ENCODE data around the gene ZNF221.
"Not testable (repeated sequence)": the region's sequence is repeated elsewhere in the genome, so short reads cannot be mapped to it uniquely, and the experiment has no call there.

ZNF221 gene

GRCh38 chr19:43950834-43951645 lies at the start of gene ZNF221:
Gene ZNF221, plus strand, starts transcription at chr19:43951228. Its CDS starts 11,499 bp downstream, at chr19:43962727.
- DNase-seq, result peak; percentile 81

GRCh38 chr19:43901395-43902390 lies 49.3 kb upstream of the ZNF221 start:
- peak; percentile 58 for DNase-seq

GRCh38 chr19:43902399-43902798 lies 48.6 kb upstream of the ZNF221 start:
- DNase-seq, result no peak

GRCh38 chr19:43905897-43906296 lies 45.1 kb upstream of the ZNF221 start:
- DNase-seq, result no peak

- DNase-seq, result no peak
Measured at GRCh38 chr19:43906774-43907173, 44.3 kb upstream of the ZNF221 start.

GRCh38 chr19:43908659-43909058 lies 42.4 kb upstream of the ZNF221 start:
- no peak for DNase-seq

- no peak for DNase-seq
Measured at GRCh38 chr19:43910884-43911283, 40.1 kb upstream of the ZNF221 start.

GRCh38 chr19:43913383-43913782 lies 37.6 kb upstream of the ZNF221 start:
- DNase-seq, result no peak

- DNase-seq, result no peak
Measured at GRCh38 chr19:43914051-43914450, 37.0 kb upstream of the ZNF221 start.

GRCh38 chr19:43923875-43924274 lies 27.2 kb upstream of the ZNF221 start:
- DNase-seq, result no peak

GRCh38 chr19:43928820-43929219 lies 22.2 kb upstream of the ZNF221 start:
- DNase-seq, result no peak

GRCh38 chr19:43934055-43934984 lies 16.7 kb upstream of the ZNF221 start:
- DNase-seq, result no peak

- peak; percentile 91 for DNase-seq
Measured at GRCh38 chr19:43934985-43935708, 15.9 kb upstream of the ZNF221 start, which contains the start of gene ZNF45. Gene ZNF45, minus strand, starts transcription at chr19:43935282. Its CDS starts 13,097 bp downstream, at chr19:43922185.

- DNase-seq, result no peak
Measured at GRCh38 chr19:43936188-43936587, 14.8 kb upstream of the ZNF221 start.

- no peak for DNase-seq
Measured at GRCh38 chr19:43939557-43940260, 11.3 kb upstream of the ZNF221 start.

- no peak for DNase-seq
Measured at GRCh38 chr19:43940719-43941118, 10.3 kb upstream of the ZNF221 start.

GRCh38 chr19:43941209-43941608 lies 9.8 kb upstream of the ZNF221 start:
- no peak for DNase-seq

- not testable (repeated sequence) for DNase-seq
Measured at GRCh38 chr19:43947412-43947811, 3.6 kb upstream of the ZNF221 start.

GRCh38 chr19:43949803-43950202 lies 1.2 kb upstream of the ZNF221 start:
- DNase-seq, result not testable (repeated sequence)

GRCh38 chr19:43956827-43957226 lies 5.8 kb downstream of the ZNF221 start:
- DNase-seq, result no peak

GRCh38 chr19:43957891-43958290 lies 6.9 kb downstream of the ZNF221 start:
- DNase-seq, result no peak
